Suppressor macrophage treated with lipopolysaccharide for 1 hour (primary cell): ENCODE results near the gene TOMM20L.
"Not testable (repeated sequence)": the region's sequence is repeated elsewhere in the genome, so short reads cannot be mapped to it uniquely, and the experiment has no call there.

Experiments used
- DNase-seq, 3 donors: peaks; one replicate each; pipeline ENCODE4 v3.0.0-alpha.2; 2020 to 2022

The TOMM20L gene

DNA sequence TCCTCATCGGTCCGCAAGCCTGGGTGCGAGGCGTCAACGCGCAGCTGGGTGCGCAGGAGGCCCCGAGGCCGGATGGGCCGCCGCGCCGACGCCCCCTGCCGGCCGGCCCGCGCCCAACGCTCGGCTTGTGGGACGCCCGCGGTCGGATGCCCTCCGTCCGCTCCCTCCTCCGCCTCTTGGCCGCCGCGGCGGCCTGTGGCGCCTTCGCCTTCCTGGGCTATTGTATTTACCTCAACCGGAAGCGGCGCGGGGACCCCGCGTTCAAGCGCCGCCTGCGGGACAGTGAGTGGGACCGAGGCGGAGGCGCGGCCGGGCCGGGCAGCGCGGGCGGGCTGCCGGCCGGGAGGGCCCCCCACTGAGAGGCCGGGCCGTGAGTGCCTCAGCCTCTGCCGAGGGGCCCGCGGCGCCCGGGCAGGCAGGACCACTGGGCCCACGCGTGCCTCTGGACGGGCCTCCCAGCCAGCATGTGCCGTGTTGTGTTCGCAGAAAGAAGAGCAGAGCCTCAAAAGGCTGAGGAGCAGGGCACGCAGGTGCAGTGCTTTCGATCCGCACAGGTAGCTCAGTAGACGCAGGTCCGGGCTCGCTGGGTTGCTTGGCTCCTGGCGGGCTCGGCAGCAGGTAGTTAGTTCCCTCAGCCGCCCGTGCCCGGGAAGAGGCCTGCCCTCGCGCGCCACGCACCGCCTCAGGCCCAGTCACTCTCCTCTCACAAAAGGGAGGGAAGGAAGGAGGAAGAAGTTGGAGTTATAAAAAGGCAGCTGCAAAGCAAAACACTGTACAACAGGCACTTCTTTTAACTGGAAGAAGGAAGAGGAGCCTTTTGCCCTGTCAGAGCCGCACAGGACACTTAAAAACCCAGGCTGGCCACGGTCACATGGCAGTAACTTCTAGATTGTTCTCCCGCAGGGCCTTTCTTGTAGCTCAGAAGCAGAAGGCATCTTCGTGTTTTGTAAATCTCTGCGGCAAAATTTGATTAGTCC lies at the start of gene TOMM20L:
TSS of gene TOMM20L (plus strand) at position 119 of the 977 bp plus-strand sequence. CDS start at position 147, 28 bp downstream.
- peak; percentile 75 to 92 (median 81) for DNase-seq

DNA sequence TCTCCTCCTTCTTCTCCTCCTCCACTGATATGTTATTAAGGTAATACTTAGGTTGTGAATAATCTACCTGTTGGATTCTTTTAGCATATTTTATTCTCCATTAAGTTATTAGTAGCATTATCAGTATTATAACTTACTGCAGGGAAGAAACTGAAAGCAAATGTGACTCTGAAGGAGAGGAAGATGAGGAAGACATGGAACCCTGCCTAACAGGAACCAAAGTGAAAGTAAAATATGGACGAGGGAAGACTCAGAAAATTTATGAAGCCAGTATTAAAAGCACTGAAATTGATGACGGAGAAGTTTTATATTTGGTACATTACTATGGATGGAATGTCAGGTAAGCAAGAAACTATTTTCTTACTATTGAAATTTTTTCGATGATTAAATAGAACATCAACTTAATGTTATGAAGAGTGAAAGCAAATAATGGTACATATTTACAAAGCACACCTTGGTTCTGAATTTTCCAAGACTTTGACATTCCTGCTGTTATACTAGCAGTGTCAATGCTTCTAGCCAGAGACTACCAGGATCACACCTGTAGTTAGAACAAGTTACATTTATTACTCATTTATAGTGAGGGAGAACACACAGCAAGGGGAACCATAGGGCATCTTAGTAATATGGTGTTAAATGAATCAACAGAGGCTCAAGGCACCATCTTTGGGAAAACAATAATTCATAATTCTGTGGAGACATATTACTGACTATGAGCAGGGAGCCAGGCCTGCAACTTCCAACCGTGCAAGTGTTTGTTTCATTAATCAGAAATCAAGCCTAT lies 42.0 kb upstream of the TOMM20L start:
- DNase-seq: peak; percentile 28 to 55 (median 38)

DNA sequence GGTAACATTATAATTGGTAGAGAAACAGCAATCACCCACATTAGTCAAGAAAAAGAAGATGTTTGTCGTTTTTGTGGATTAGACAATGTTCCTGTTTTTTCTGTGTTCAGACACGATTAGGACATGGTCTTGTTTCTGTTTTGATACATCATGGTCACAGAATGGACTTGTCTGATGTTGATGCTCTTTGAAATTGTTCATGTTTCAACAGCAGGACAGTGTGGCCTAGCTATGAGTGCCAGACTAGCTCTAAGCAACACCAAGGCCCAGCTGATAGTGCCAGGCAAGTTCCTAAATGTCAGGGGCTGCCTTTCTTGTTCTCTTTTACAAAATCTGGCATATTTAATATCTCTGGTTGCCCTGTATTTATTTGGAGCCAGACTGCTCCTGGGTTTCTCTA lies 40.9 kb upstream of the TOMM20L start:
- peak in 2 of 3 donors; percentile 7 to 20 for DNase-seq

DNA sequence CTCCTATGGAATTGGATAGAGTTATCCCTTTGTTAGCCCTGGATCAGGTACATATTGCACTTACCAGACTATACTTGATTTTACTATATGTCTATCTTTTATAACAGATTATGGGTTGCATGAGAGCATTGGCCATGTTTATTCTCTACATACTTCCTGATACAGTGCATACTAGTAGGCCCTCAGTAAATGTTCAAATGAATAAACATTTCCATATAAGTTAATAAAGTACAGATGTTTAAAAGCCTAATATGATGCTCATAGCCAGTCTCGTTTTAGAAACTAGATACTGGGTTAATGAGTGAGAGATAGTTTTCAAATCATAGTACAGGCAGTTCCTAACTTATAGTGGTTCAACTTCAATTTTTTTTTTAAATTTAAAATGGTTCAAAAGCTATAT lies 39.5 kb upstream of the TOMM20L start:
- no peak for DNase-seq

DNA sequence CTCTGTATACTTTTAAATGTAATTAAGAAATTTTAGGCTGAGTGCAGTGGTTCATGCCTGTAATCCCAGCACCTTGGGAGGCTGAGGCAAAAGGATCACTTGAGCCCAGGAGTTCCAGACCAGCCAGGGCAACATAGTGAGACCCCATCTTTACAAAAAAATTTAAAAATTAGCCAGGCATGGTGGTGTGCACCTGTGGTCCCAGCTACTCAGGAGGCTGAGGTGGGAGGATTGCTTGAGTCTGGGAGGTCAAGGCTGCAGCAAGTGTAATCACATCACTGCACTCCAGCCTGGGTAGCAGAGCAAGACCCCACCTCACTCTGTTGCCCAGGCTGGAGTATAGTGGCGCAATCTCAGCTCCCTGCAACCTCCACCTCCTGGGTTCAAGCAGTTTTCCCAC lies 33.5 kb upstream of the TOMM20L start:
- not testable (repeated sequence) for DNase-seq

DNA sequence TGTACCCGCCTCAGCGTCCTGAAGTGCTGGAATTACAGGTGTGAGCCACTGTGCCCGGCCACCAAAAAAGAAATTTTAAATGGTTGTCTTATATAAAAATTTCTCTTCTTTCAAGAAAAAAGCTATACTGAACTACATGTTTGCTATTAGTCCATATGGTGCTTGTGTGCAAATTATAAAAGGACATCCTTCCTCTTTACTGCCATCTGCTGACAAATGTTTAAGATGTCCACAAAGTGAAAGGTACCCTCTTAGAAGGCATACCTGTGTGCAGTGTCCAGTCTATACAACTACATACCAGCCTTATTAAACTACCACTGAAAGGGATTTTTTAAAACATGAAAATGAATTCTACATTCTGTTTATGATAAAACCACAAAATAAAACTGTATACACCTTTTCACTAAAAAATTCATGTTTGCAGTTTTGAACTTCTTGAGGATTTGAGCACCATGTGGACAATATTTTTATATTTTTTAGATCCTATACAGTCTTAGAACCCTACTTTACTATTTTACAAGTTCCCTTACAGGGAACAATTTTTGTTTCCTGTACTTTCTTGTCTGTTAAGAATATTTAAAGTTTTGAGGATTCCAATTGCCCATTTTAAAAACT lies 32.8 kb upstream of the TOMM20L start:
- DNase-seq: no peak

DNA sequence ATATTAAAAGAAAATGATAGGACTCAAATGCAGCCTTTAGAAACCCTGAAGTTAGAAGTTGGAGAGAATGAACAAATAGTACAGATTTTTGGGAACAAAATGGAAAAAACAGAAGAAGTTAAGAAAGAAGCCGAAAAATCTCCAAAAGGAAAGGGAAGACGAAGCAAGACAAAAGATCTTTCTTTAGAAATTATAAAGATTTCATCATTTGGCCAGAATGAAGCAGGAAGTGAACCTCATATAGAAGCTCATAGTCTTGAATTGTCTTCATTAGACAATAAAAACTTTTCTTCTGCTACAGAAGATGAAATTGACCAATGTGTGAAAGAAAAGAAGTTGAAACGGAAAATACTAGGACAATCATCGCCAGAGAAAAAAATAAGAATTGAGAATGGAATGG lies 31.4 kb upstream of the TOMM20L start:
- peak; percentile 5 to 34 (median 29) for DNase-seq

DNA sequence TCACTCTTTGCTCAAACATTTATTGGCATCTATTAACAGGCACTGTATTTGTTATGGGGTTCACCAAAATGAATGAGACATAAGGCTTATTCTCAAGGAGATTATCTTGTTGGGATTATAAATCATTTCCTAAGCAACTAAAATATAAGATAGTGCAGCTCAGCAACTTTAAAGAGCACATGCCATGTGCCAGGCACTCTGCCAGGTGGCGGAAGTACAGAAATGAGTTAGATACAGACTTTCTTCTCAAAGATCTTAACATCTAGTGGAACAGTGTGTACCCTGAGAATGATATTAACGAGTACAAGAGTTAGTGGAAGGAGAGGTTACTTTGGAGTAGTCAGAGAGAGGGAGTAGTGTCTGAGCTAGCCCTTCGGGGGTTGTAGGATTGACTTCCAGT lies 28.4 kb upstream of the TOMM20L start:
- no peak for DNase-seq

DNA sequence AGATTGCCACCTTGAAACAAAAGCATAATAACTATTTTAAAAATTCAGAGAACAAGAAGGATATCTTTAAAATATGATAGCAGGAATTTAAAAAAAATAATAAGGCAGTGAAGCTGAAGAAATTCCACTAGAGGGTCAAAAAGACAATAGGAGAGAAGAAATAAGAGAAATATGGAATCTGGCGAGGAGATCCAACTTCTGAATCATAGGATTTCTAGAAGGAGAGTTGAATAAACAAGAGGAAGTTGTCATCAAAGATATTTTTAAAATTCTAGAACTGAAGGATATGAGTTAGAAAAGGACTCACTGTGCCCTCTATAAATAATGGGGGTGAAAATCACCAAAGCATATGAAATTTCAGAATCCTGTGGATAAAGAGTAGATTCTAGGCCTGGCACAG lies 26.8 kb upstream of the TOMM20L start:
- no peak for DNase-seq

DNA sequence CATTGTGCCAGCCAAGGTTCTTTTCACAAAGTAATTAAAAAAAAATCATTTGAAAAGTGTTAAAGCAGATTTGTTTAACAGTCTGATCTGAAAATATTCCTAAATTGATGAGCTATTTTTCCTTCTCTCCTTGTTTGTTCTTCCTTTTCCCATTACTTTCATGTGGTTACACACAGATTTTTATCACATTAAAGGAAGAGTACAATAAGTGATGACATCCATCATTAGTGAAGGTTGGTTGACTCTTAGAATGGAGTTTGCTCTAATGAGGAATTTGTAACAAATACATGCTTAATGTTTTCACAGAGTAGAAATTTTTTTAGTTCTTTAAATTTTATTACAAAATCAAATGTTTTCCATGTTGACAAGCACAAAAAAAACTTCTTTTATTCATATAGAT lies 18.9 kb upstream of the TOMM20L start:
- DNase-seq: no peak

DNA sequence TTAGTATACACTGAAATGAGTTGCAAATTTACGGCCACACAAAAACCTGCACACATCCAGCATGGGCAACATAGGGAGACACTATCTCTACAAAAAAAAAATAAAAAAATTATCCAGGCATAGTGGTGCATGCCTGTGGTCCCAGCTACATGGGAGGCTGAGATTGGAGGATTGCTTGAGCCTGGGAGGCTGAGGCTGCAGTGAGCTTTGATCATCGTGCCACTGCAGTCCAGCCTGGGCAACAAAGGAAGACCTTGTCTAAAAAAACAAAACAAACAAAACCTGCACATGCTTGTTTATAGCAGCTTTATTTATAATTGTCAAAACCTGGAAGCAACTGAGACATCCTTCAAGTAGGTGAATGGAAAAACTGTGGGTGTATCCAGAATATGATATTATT lies 4.9 kb upstream of the TOMM20L start:
- no peak for DNase-seq

DNA sequence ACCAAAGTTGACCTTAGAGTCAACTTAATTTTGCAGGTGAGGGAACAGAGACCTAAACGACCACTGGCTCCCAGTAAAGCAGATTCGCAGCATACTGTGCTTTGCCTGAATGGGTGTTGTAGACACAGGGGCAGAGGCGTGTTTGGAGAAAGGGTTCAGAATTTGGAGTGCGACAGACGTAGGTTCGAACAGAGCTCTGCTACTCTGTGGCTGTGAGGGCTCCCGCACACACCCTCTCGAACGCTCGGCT lies 243 bp upstream of the TOMM20L start:
- no peak for DNase-seq

DNA sequence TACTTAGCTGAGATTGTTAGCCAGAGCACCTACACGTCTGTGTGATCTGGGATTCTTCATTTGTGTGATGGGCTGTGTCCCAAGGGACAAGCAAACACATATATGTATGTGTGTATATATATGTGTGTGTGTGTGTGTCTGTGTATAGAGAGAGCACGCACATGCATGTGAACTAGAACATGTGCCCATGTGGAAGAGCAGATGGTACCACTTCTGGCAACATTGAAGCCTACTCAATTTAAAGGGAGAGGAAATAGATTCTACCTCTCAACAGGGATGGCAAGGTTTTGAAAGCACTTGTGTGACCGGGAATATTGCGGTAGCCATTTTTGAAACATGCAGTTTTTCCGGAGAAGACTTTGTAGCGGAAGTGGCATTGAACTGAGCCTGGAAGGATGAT lies 1.4 kb downstream of the TOMM20L start:
- DNase-seq: no peak

DNA sequence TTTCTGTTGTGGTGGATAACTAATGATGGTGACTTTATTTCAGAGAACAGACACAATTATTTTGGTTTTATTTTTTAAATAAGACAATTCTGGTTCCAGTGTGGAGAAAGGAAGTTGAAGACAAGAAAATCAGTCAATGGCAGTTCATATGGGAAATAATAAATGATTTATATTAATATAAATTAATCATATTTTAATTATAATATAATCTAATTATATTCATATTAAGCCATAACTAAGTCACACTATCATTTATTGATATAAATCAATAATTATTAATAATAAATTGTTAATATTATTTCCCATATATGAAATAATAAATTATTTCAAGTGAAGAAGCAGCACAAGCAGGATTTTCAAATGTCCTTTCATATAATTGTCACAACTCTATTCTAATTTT lies 2.8 kb downstream of the TOMM20L start:
- no peak for DNase-seq

DNA sequence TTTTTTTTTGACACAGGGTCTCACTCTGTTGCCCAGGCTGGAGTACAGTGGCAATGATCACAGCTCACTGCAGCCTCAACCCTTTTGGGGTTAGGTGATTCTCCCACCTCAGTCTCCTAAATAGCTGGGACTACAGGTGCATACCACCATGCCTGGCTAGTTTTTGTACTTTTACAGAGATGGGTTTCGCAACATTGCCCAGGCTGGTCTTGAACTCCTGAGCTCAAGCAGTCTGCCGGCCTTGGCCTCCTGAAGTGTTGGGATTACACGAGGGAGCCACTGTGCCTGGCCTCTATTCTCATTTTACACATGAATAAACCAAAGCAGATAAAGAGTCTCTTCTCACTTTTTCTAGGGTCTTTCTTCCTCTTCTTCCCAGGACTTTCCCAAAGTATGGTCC lies 3.2 kb downstream of the TOMM20L start:
- DNase-seq: no peak

DNA sequence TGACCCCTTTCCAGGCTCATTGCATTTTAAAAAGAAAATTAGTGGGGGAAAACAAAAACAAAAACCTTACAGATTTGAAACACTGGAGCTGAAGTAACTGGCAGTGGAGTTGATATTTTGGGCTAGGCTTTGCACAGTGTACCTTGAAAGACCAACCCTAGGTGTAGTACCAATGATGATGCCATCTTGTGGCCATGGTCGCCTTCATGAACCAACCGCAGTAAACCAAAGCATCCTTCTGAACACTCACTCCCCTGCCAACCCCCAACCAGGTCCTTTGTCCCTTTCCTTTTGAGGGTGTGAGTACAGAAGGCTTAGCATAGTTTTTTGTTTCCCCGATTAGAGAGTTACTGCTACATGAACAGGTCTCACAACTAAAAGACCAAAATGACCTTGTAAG lies 5.9 kb downstream of the TOMM20L start:
- no peak for DNase-seq

DNA sequence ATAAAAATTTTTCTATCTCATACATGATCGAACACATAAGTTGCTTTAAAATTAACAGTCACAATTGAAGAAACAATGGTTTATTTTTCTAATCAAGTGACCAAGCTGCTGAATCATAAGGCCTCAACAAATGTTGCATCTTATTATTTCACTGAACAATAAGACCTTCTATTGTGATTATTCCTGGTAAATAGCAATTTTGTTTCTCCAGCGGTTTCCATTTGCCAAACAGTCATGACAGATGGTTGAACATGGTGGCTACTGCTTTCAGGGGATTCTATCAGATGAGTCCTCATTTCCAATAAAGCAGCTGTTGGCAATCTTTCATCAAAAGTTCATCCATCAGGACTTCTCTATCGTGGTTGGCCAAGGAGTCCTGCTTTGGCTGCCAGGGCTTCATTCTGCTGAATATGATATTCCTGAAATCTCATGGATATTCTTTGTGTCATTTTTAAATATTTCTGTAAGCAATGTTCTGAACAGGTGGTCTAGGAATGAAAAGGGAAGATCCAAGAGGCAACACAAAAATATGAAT lies 13.0 kb downstream of the TOMM20L start:
- no peak for DNase-seq

DNA sequence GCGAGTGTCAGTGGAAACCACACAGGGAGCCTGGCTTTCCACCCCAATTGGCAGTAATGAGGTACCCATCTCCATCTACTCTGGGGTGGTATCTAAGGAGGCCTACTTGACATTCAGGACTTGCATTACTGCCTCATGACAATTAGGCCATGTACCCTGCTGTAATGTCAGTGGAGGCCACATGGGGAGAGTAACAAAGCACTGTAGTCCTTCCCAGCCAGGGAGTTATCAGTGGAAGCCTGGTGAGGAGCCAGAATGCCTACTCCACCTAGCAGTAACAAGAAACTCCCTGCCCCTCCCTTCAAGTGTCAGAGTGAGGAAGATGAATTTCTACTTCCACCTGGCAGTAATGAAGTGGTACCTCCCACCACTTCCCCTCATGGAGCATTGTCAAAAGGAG lies 19.1 kb downstream of the TOMM20L start:
- no peak for DNase-seq

DNA sequence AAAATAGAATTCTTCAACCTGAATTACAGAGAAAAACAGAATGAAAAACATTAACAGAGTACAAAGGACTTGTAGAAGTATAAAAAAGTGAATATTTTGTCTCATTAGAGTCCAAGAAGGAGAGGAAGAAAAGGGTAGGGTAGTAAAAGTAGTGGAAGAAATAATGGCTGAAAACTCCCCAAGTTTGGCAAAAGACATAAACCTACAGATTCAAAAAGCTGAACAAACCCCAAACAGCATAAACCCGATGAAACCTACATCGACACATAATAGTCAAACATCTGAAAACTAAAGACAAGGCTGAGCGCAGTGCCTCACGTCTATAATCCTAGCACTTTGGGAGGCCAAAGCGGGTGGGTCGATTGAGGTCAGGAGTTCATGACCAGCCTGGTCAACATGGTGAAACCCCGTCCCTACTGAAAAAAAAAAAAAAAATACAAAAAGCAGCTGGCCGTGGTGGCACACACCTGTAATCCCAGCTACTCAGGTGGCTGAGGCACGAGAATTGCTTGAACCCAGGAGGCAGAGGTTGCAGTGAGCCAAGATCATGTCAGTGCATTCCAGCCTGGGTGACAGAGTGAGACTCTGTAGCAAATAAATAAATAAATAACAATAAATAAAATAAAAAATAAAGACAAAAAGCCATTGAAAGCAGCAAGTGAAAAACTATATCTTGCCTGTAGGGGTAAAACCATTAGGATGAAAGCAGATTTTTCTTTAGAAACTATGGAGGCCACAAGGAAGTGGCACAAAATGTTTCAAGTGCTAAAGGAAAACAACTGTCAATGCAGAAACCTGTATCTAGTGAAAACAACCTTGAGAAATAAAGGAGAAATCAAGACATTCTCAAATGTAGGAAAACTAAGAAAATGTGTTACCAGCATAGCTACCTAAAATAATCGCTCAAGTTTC lies 20.2 kb downstream of the TOMM20L start:
- DNase-seq: no peak

DNA sequence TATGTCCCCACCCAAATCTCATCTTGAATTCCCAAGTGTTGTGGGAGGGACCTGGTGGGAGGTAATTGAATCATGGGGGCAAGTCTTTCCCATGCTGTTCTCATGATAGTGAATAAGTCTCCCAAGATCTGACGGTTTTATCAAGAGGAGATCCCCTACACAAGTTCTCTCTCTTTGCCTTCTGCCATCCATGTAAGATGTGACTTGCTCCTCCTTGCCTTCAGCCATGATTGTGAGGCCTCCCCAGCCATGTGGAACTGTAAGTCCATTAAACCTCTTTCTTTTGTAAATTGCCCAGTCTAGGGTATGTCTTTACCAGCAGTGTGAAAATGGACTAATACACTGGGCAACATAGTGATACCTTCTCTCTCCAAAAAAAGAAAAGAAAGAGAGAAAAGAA lies 21.2 kb downstream of the TOMM20L start:
- DNase-seq: not testable (repeated sequence)

DNA sequence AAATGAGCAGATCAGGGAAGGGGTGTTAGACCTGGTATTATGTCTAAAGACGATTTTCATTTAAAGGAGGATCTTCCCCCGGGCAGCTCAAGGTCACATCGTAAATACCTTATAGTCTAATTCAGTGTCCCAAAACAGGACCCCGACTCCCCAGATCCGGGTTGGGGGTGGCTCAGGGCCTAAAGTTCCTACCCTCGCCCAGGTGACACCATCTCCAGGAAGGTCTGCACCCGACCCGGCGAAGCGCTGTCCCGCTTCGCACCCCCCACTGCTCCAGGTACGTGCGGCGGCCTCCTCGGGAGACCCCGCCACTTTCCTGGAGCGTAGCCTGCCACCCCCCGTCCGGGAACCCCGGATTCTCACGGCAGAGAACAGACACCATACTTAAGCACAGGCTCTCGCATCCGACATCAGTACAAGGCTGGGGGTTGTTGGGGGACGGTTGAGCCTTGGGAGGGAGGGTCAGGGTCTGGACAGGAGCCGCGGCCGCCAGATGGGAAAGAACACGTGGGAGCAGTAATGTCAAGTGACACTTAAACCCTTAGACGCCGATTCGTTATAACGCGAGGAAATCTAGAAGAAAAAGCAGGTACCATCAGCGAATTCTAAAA lies 31.0 kb downstream of the TOMM20L start:
- peak; percentile 67 to 76 (median 75) for DNase-seq
